Activated naive CD8-positive, alpha-beta T cell treated with anti-CD3 and anti-CD28 coated beads for 36 hours (primary cell): ENCODE measurements around the gene FRK. TPM values are rescaled to one million over a fixed set of nuclear protein-coding genes. Genes with fewer than 3 reads are reported as not detected.
"Not testable (repeated sequence)": the region's sequence is repeated elsewhere in the genome, so short reads cannot be mapped to it uniquely, and the experiment has no call there.

Source experiments
- DNase-seq: peaks from one replicate; pipeline ENCODE4 v3.0.0; 2021
- H3K27ac Mint-ChIP-seq: one replicate; pipeline ENCODE4 v1.8.0; 2022; ENCODE audit warnings: mild to moderate bottlenecking, moderate library complexity, mixed read lengths
- H3K27me3 Mint-ChIP-seq: one replicate; pipeline ENCODE4 v1.8.0; 2022; ENCODE audit warnings: mild to moderate bottlenecking, mixed read lengths
- H3K36me3 Mint-ChIP-seq: one replicate; pipeline ENCODE4 v1.8.0; 2021; ENCODE audit warnings: mild to moderate bottlenecking, mixed read lengths
- H3K4me1 Mint-ChIP-seq: one replicate; pipeline ENCODE4 v1.8.0; 2021; ENCODE audit warnings: mixed read lengths
- H3K4me3 Mint-ChIP-seq: one replicate; pipeline ENCODE4 v1.8.0; 2022; ENCODE audit warnings: mild to moderate bottlenecking, moderate library complexity, mixed read lengths
- H3K9me3 Mint-ChIP-seq: one replicate; pipeline ENCODE4 v1.8.0; 2022; ENCODE audit warnings: mixed read lengths
- total RNA-seq, 2 experiments: library from RNA; stranded (reverse); gene quantifications; one replicate each; pipeline ENCODE4 v1.2.3, GENCODE V29; 2021

The FRK gene
- total RNA-seq, 2 experiments from 2014 or later = 0.06 to 0.08 TPM

DNA sequence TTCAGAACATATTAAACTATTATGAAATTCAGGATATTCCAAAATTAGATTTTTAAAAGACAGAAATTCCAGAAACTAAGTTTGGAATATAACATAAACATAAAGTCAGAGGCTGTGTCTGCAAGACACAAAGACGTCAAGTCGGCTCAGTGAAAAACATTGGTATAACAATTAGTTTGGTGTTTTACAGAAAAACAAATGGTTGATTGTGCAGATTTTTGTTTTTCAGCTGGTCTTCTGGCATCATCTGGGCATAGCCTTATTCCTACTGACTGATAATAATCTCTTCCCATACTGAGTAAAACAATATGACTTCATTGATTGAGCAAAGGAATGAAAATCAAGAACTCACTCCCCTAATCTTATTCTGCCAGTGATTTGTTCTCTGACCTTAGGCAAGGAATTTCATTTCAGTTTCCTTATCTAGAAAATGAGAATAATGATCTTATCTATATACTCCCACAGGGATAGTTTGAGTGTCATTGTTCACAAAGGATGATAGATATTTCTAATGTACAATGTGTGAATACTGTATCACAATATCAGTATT, 84.3 kb downstream of the FRK start:
- no peaks in the 10 kb centered on the region for H3K27me3 Mint-ChIP-seq
- no peaks in the 10 kb centered on the region for H3K36me3 Mint-ChIP-seq
- no peak overlapping the region for H3K27ac Mint-ChIP-seq
- no peaks in the 10 kb centered on the region for H3K4me1 Mint-ChIP-seq
- no peaks in the 10 kb centered on the region for H3K9me3 Mint-ChIP-seq
- no peak overlapping the region for H3K4me3 Mint-ChIP-seq
- no peak for DNase-seq

DNA sequence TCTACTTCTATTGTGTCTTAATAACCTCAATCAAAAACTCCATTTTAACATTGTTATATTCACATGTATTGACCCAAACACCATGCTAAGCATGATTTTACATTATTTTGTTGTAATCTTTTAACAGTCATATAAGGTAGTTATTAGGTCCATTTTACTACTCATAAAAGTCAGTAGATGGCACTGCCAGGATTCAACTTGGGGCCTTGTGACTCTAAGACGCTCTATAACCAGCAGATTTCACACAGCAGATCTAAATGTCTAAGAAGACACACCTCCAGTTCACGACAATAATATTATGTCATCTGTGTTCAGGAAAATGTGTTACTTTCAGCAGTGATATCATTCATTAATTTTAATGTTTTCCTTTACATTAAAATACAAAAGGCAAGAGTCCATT, 88.0 kb downstream of the FRK start:
- Mint-ChIP-seq H3K4me3 (no peak overlapping the region), H3K27ac (no peak overlapping the region), H3K27me3 (peaks cover 3% of the 10 kb centered on the region), H3K36me3 (no peaks in the 10 kb centered on the region), H3K9me3 (no peaks in the 10 kb centered on the region), H3K4me1 (no peaks in the 10 kb centered on the region)
- DNase-seq = no peak

DNA sequence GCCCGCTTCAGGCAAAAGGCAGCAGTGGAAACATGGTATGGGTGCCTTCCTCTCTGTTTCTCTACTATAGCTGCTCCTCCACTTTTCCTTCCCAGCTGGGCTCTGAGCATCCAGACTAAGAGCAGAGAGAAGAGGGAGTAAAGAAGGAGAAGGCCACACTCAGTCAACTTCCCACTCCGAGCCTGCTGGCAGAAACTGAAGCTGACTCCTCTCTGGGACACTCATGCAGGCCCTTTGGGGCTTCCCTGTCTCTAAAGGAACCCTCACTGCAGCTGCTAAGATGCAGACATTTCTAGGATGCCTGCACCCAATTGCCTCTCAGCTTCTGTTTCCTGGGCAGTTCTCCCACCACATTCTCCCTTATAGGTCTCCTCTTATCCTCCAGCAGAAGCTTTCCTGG, 88.9 kb downstream of the FRK start:
- Mint-ChIP-seq H3K4me1 (no peaks in the 10 kb centered on the region), H3K9me3 (no peaks in the 10 kb centered on the region), H3K27ac (no peak overlapping the region), H3K27me3 (peaks cover 3% of the 10 kb centered on the region), H3K36me3 (no peaks in the 10 kb centered on the region), H3K4me3 (no peak overlapping the region)
- no peak for DNase-seq

DNA sequence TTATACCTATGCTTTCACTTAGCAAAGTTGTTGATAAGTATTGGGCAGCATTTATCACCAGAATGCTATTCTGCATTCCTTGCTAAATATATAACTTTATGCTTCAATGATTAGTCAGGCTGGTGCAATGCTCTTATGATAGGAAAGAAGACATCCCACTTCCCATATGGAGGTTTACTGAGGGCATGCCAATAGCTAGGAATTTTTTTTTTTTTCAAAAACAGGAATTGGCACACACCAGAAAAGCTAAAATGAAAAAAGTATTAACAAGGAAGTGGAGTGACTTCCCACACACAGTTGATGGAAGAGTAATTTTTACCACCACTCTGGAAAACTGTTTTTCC, 90.8 kb downstream of the FRK start:
- Mint-ChIP-seq H3K9me3 (no peaks in the 10 kb centered on the region), H3K36me3 (no peaks in the 10 kb centered on the region), H3K27me3 (peaks cover 3% of the 10 kb centered on the region), H3K4me1 (no peaks in the 10 kb centered on the region), H3K27ac (no peak overlapping the region), H3K4me3 (no peak overlapping the region)
- no peak for DNase-seq

DNA sequence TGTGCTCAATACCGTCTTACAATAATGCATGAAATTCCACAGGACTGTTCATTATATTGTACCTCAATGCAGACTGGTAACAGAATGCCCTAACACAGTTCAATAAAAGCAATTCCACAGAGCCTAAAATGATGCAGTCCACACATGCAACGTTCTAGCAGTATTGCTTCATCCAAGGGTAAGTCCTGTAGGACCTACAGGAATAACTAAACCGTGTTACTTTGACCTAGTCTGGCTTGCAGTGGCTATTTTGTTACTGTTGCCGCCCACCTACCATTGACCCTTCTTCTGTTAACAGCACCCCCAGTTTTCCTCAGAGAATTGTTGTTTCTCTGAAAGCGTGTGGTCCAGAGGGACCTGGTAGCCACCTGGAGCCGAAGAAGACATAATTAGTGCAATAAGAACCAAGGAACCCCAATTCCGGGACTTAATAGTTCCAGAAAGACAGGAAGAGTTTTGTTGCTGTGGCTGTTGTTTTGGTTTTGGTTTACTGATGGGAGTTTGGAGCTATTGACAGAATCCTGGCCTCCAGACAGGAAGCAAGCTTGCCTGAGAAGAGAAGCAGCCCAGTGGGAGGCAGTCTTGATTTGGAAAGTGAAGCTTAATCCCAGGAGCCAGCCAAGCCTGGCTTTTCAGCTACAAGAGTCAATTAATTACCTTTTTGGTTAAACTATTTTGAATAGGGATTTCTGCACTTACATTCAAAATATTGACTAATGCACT, 91.3 kb downstream of the FRK start:
- no peaks in the 10 kb centered on the region for H3K36me3 Mint-ChIP-seq

DNA sequence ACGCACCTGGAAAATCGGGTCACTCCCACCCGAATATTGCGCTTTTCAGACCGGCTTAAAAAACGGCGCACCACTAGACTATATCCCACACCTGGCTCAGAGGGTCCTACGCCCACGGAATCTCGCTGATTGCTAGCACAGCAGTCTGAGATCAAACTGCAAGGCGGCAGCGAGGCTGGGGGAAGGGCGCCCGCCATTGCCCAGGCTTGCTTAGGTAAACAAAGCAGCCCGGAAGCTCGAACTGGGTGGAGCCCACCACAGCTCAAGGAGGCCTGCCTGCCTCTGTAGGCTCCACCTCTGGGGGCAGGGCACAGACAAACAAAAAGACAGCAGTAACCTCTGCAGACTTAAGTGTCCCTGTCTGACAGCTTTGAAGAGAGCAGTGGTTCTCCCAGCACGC, 100.4 kb downstream of the FRK start:
- not testable (repeated sequence) for H3K9me3 Mint-ChIP-seq, H3K36me3 Mint-ChIP-seq, H3K27ac Mint-ChIP-seq, H3K4me3 Mint-ChIP-seq, H3K27me3 Mint-ChIP-seq, H3K4me1 Mint-ChIP-seq, DNase-seq

More for the DNA sequence above, 91.3 kb downstream of the FRK start:
- Mint-ChIP-seq H3K9me3 (no peaks in the 10 kb centered on the region), H3K4me1 (no peaks in the 10 kb centered on the region), H3K27ac (no peak overlapping the region), H3K27me3 (peaks cover 3% of the 10 kb centered on the region), H3K4me3 (no peak overlapping the region)
- DNase-seq = no peak

DNA sequence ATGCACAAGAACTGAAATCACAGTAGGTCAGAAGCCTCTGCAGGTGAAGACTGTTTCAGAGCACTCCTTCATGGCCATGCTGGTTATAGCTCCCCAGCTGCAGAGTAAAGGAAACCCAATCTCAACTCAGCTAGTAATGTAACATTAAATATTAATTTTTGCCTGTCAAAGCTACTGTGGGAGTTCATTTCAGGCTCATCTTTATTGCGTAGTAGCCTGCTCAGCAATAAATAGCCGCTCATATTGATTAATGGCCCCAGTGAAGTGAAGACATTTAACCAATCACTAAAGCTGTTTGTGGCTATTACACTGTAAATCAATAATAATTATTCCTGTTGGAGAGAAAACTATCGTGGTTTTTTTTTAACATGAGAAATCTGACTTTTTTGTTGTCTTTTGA, 101.7 kb downstream of the FRK start:
- Mint-ChIP-seq H3K4me1 (no peaks in the 10 kb centered on the region), H3K4me3 (no peak overlapping the region), H3K36me3 (no peaks in the 10 kb centered on the region), H3K27me3 (no peaks in the 10 kb centered on the region), H3K27ac (no peak overlapping the region), H3K9me3 (no peaks in the 10 kb centered on the region)
- no peak for DNase-seq

DNA sequence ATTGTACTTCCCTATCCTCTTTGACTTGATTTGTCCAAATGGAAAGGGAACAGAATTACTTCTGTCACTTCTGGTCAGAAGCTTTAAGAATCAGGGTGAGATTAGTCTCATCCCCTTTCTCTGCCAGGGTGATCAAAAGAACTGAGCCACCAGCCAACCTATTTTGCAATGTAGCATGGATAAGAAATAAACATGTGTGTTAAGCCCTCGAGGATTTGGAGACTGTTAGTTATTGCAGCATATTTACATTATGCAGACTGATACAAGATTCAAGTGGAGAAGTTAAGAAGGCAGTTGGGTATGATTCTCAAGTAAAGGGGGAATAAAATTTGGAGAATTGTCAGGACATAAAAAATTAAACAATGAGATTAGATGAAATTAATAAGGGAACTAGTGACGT, 106.0 kb downstream of the FRK start:
- Mint-ChIP-seq H3K36me3 (no peaks in the 10 kb centered on the region), H3K9me3 (peaks cover 10% of the 10 kb centered on the region), H3K27me3 (no peaks in the 10 kb centered on the region), H3K4me3 (no peak overlapping the region), H3K4me1 (no peaks in the 10 kb centered on the region), H3K27ac (no peak overlapping the region)
- DNase-seq = no peak

DNA sequence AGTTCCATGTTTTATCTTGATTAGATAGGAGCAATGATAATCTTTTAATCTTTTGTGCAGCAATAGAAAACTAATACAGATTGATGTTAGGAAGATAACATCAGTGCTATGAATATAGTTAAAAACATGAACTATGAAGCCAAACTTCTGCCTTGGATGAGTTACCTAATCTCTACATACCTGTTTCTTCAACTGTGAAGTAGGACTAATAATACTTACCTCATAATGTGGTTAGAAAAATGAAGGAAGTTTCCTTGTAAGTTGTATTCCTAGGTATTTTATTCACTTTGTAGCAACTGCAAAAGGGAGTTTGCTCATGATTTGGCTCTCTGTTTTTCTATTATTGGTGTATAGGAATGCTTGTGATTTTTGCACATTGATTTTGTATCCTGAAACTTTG, 111.9 kb downstream of the FRK start:
- Mint-ChIP-seq H3K27ac (no peak overlapping the region), H3K4me1 (no peaks in the 10 kb centered on the region), H3K27me3 (no peaks in the 10 kb centered on the region), H3K9me3 (peaks cover 12% of the 10 kb centered on the region), H3K36me3 (no peaks in the 10 kb centered on the region), H3K4me3 (no peak overlapping the region)
- DNase-seq = no peak

DNA sequence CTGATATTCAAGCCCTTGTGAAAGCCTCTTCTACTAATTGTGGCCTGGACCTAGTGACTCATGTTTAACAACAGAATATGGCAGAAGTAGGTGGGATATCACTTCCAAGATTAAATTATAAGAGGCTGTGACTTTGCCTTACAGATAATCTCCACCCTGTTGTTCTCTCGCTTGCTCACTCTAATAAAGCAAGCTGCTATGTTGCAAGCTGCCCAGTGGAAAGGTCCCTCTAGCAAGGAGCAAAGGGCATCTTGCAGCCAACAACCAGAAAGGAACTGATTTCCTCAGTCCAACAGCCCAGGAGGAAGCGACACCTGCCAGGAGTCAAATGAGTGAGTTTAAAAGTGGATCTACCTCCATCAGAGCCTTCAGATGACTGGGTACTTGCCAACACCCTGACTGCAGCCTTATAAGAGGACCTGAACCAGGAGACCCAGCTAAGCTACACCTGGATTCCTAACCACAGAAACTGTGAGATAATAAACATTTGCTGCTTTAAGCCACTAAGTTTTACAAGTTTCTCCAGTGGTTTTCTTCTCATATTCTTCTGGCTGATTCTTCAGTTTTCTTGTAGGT, 112.6 kb downstream of the FRK start:
- Mint-ChIP-seq H3K4me1 (no peaks in the 10 kb centered on the region), H3K27ac (no peak overlapping the region), H3K36me3 (no peaks in the 10 kb centered on the region), H3K27me3 (no peaks in the 10 kb centered on the region), H3K4me3 (no peak overlapping the region), H3K9me3 (peaks cover 12% of the 10 kb centered on the region)
- no peak for DNase-seq

DNA sequence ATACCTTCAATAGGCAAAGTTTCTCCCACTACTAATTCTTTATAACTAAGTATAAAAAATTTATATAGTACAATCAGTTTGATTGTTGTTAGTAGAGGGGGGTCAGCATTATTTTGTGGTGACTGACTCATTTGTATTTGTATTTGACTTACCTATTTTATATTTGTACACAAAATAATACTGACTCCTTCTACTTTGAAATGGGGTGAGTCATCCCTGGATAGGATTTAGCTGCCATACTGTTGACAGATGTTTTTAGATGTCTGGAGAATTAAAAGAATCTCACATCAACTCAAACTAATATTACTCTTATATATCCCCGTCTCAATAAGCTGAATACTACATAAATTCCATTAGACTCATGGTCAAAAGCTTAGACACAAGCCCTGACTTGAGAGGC, 114.9 kb downstream of the FRK start:
- DNase-seq = no peak
- Mint-ChIP-seq H3K9me3 (peaks cover 12% of the 10 kb centered on the region), H3K27ac (no peak overlapping the region)

DNA sequence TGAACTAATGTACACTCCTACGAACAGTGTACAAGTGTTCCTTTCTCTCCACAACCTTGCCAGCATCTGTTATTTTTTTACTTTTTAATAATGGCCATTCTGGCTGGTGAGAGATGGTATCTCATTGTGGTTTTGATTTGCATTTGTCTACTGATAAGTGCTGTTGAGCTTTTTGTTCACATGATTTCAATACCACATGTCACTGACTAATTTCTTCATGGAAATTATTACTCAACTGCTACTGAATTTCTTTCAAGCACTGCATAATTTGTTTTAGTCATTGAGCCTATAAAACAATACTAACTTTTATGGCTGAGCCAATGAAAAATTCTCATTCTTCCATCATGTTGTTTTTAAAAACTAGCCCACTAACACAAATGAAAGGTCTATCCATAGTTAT, 115.4 kb downstream of the FRK start:
- peaks cover 11% of the 10 kb centered on the region for H3K9me3 Mint-ChIP-seq
- H3K27me3 Mint-ChIP-seq = no peaks in the 10 kb centered on the region
- DNase-seq = no peak
- H3K4me3 Mint-ChIP-seq = no peak overlapping the region
- H3K36me3 Mint-ChIP-seq = no peaks in the 10 kb centered on the region
- no peaks in the 10 kb centered on the region for H3K4me1 Mint-ChIP-seq
- H3K27ac Mint-ChIP-seq = no peak overlapping the region

More for the DNA sequence above, 114.9 kb downstream of the FRK start:
- H3K36me3 Mint-ChIP-seq = no peaks in the 10 kb centered on the region
- H3K27me3 Mint-ChIP-seq = no peaks in the 10 kb centered on the region
- no peak overlapping the region for H3K4me3 Mint-ChIP-seq
- no peaks in the 10 kb centered on the region for H3K4me1 Mint-ChIP-seq

DNA sequence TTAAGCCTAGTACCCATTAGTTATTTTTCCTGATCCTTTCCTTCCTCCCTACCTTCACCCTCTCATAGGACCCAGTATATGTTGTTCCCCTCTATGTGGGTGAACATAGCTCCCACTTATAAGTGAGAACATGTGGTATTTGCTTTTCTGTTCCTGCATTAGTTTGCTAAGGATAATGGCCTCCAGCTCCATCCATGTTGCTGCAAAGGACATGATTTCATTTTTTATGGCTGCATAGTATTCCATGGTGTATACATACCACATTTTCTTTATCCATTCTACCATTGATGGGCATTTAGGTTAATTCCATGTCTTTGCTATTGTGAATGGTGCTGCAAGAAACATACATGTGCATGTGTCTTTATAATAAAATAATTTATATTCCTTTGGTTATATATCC, 115.9 kb downstream of the FRK start:
- not testable (repeated sequence) for DNase-seq, H3K27me3 Mint-ChIP-seq, H3K4me1 Mint-ChIP-seq, H3K9me3 Mint-ChIP-seq, H3K36me3 Mint-ChIP-seq, H3K4me3 Mint-ChIP-seq, H3K27ac Mint-ChIP-seq

DNA sequence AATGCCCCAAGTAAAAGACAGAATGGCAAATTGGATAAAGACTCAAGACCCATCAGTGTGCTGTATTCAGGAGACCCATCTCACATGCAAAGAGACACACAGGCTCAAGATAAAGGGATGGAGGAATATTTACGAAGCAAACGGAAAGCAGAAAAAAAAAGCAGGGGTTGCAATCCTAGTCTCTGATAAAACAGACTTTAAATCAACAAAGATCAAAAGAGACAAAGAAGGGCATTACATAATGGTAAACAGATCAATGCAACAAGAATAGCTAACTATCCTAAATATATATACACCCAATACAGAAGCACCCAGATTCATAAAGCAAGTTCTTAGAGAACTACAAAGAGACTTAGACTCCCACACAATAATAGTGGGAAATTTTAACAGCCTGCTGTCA, 123.2 kb downstream of the FRK start:
- H3K4me1 Mint-ChIP-seq, DNase-seq, H3K27ac Mint-ChIP-seq, H3K36me3 Mint-ChIP-seq, H3K27me3 Mint-ChIP-seq, H3K4me3 Mint-ChIP-seq: not testable (repeated sequence)
- H3K9me3 Mint-ChIP-seq = peaks cover 20% of the 10 kb centered on the region

DNA sequence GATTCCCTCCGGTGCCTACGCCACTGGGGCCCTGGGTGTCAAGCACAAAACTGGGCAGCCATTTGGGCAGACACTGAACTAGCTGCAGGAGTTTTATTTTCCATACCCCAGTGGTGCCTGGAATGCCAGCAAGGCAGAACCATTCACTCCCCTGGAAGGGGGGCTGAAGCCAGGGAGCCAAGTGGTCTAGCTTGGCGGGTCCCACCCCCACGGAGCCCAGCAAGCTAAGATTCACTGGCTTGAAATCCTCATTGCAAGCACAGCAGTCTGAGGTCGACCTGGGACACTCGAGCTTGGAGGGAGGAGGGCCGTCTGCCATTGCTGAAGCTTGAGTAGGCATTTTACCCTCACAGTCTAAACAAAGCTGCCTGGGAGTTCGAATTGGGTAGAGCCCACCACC, 125.3 kb downstream of the FRK start:
- H3K36me3 Mint-ChIP-seq = no peaks in the 10 kb centered on the region
- DNase-seq = no peak
- H3K9me3 Mint-ChIP-seq = peaks cover 17% of the 10 kb centered on the region
- no peaks in the 10 kb centered on the region for H3K4me1 Mint-ChIP-seq
- no peak overlapping the region for H3K27ac Mint-ChIP-seq
- no peak overlapping the region for H3K4me3 Mint-ChIP-seq
- H3K27me3 Mint-ChIP-seq = no peaks in the 10 kb centered on the region

DNA sequence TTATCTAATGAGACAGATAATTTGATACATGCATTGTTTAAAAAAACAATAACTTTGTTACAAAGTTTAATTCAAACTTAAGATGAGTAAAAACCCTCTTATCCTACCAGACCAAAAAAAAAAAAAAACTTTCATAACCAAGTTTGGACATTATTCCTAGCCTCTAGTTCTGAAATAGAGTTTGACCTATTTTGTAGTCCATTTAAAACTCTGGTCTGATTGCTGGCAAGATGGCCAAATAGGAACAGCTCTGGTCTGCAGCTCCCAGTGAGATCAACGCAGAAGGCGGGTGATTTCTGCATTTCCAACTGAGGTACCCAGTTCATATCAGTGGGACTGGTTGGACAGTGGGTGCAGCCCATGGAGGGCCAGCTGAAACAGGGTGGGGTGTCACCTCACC, 125.9 kb downstream of the FRK start:
- Mint-ChIP-seq H3K27ac (no peak overlapping the region), H3K36me3 (no peaks in the 10 kb centered on the region), H3K27me3 (no peaks in the 10 kb centered on the region), H3K4me3 (no peak overlapping the region), H3K9me3 (peaks cover 13% of the 10 kb centered on the region), H3K4me1 (no peaks in the 10 kb centered on the region)
- DNase-seq = no peak
